Muscle of arm (tissue), 12 donors: ENCODE data around the gene GRM5. TPM values are rescaled to one million over a fixed set of nuclear protein-coding genes. Genes with fewer than 3 reads are reported as not detected.
"Not testable (repeated sequence)": the region's sequence is repeated elsewhere in the genome, so short reads cannot be mapped to it uniquely, and the experiment has no call there.

Experiments used
- DNase-seq: peaks from one replicate; pipeline ENCODE4 v3.0.0-alpha.2; 2013
- polyA plus RNA-seq, 12 donors: library from polyadenylated mRNA; unstranded; fragments of 120-200 nt; gene quantifications; one replicate each; pipeline ENCODE4 v1.2.1, GENCODE V29; 2013; ENCODE audit not compliant: insufficient read length in 12 of 12

Gene GRM5
- polyA plus RNA-seq, 12 donors = 0.07 to 0.12 (median 0.07) TPM; not detected in 9

- DNase-seq = not testable (repeated sequence)
Observed at GRCh38 chr11:88975441-88975840, 90.3 kb downstream of the GRM5 start.

DNA sequence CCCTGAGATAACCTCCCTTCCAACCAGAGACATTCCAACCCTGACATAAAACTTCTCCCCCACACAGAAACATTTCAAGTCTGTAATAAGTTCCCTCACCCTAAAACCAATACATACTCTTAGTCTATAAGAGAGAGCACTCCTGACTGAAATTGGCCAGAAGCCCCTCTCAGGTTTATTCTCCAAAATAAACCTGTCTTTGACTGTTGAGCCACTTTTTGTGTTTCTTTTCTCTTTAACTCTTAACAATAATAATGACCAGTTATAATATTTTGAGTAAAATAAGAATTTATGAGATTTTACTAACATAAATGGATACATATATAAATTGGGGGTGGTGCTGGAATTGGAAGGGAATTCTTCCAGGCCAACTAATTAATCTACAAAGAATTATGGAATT, 93.6 kb downstream of the GRM5 start:
- no peak for DNase-seq

DNA sequence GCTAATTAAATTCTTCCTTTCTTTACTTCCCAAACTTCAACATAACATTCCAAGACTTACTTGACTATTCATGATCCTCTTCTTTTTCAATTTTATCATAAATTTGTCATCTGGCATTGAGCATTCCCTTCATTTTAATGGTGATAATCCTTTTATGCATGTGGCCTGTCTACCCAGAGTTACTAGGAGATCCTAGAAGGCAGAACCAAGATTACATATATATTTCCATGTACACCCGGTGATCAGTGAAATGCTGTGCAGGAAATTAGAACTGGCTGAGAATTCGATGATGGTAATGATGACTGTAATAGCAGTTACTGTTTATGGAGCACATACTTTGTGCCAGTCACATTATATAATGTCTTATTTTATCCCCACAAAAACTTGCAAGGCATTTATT, 104.2 kb downstream of the GRM5 start:
- not testable (repeated sequence) for DNase-seq

DNA sequence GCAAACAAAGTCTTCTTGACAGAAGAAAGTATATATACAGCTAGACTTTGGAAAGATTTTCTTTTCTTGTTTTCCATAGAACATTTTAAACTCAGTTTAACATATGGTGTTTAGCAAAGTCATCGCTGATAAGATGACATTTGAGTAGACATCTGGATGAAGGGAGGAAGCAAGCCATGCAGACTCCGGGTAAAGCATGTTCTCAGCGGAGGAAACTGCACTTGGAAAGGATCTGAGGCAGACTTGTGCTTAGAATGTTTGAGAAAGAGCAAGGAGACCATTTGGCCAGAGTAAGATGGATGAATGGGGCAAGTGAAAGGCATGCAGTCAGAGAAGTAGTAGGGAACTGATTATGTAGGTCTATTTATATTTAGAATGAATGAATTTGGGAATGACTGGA, 105.9 kb downstream of the GRM5 start:
- DNase-seq = not testable (repeated sequence)

DNA sequence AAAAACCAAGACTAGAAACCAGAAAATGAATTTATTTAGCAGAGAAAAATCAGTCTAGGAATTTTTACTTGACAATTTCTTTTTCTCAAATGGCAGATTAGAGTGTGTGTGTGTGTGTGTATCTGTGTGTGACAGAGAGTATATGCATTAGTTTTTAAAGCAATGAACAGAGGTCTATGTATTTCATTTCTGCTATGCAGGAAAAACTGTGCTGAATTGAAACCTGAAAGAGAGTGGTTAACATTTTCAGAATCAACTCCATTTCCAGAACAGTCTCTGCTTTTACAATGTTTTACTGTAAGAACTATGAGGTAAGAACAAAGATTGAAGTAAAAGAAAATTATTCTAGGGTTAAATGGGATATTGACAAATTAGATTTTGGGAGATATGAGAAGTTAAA, 114.8 kb downstream of the GRM5 start:
- no peak for DNase-seq

DNA sequence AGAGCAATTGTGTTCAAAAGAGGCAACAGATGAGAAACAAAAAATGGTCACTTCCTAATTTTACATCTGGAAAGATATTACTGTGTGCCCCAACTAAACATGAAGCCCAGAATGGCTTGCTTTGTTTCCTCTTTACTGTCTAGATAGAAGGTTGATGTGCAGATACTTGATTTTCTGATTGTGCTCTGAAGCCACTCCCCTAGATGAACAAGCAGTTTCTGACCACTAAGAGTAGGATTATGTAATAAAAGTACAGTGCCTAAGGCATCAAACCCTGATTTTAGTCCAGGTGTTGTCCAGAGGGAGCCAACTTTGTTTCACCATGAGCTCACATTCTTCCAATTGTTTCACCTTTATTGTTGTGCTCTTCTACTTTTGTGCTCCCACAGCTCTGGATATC, 116.9 kb downstream of the GRM5 start:
- DNase-seq = not testable (repeated sequence)

DNA sequence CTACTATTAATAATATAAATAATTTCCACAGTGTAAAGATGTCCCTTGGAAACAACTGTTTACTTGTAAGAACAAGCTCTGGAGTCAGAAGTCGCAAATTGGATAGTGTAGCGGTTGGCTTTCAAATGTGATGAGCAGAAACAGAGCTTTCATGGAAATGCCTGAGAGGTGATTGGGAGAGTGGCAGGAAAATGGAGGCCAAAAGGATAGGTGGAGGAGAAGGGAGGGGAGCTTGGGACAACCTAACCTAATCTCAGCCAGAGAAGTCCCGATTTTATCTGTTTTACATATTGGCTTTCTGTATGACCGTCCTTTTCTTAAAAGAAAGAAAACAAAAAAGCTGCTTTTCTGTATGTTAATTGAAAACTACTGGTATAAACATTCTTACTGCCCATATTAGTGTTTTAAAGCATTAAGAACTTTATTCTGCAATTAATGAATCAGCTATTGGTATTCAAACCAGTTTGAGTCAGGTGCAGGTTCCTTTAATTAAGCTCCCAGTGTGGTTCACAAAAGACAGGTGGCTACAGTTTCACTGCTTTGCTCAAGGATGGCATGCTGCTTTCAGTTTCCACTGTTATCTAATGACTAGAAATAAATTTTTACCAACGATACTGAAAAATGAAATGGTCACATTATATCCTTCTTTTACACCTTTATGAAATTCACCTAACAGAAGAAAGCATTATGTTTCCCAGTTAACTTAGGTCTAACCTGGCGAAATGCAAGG, 117.8 kb downstream of the GRM5 start:
- not testable (repeated sequence) for DNase-seq

- DNase-seq = not testable (repeated sequence)
Observed at GRCh38 chr11:88929665-88930064, 136.1 kb downstream of the GRM5 start.

GRCh38 chr11:88917065-88917464, 148.7 kb downstream of the GRM5 start:
- DNase-seq = not testable (repeated sequence)

DNA sequence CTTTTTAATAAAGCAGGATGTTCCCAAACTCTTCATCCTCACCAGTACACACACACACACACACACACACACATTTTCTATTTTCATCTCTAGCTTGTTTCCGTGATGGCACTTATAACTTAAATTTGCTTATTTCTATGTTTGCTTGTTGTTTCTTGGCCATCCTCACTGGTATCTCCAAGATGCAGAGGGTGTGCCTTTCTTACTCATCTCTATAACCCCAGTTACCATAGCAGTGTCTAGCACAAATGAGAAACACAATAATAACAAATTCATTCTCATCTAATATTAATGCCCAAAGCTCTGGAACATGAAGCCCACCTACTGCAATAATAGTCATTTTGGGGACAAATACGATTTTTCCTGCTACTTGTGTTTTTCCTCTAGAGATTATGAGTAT, 156.3 kb downstream of the GRM5 start:
- no peak for DNase-seq

DNA sequence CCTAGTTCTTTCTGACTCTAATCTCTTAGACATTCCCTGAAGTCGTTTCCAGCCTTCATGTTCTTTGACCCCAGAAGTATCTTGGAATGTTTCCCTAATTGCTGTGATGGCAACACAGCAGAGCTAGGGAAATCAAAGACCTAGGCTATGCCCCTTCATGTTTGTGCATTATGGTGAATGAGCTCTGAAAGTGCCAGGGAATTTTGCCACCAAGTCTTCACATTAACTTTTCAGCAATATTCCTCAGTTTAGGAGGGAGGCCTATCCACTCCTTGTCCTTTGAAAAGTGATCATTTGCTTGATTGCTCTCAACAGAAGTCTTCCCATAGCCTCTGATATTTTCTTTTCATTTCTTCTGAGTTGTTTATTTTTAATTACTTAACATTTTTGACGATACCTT, 164.3 kb downstream of the GRM5 start:
- DNase-seq = not testable (repeated sequence)

GRCh38 chr11:88888855-88889254, 176.9 kb downstream of the GRM5 start:
- not testable (repeated sequence) for DNase-seq

GRCh38 chr11:88886796-88887195, 179.0 kb downstream of the GRM5 start:
- no peak for DNase-seq

- DNase-seq = not testable (repeated sequence)
Observed at GRCh38 chr11:88882800-88883199, 183.0 kb downstream of the GRM5 start.

DNA sequence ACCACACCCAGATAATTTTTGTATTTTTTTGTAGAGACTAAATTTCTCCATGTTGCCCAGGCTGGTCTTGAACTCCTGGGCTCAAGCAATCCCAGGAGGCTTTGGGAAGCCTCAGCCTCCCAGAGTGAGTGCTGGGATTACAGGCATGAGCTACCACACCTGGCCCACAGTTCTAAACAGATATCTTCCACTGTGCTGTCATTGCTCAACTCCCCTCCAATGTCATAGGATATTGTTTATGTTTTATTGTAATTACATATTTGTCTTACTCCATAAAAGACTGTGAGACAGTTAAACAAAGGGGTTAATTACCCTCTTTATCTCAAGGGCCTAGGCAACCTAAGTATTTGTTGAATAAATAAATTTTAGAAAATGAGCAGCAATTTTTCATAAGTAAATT, 204.2 kb downstream of the GRM5 start:
- no peak for DNase-seq

GRCh38 chr11:88860431-88860830, 205.4 kb downstream of the GRM5 start:
- not testable (repeated sequence) for DNase-seq

DNA sequence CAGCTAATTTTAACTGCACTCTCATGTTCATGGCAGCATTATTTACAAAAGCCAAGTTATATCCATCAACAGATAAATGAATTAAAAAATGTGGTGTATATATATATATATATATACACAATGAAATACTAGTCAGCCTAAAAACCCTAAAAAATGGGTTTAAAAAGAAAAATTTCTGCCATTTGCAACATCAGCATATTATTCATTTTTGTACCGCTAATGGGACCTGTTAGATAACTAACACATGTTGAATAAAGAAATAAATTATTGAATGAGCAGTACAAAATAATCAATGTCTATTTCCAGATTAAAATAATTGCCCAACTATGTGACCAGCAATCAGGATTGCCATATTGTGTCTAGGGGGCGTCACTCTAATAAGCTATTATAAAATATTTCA, 211.8 kb downstream of the GRM5 start:
- DNase-seq = not testable (repeated sequence)

DNA sequence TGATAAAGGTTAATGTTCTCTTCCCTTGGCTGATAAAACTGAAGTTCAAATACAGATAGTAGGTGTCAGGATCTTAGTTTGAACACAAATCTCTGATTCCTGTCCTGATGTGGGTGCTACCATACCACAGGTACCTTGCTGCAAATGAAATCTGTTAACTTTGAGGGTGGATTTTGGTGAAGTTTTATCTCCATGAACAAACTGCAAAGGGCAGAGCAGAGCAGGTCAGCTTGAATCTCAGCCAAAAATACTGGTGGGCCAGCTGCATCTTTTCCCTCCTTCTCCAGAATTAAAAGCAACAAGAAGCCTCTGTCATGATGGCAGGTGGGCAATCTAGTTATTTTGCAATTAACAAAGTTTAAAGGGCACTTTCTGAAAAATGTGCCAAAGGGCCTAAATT, 214.2 kb downstream of the GRM5 start:
- not testable (repeated sequence) for DNase-seq

GRCh38 chr11:88849773-88850172, 216.0 kb downstream of the GRM5 start:
- not testable (repeated sequence) for DNase-seq

- no peak for DNase-seq
Observed at GRCh38 chr11:88849368-88849767, 216.4 kb downstream of the GRM5 start.

- not testable (repeated sequence) for DNase-seq
Observed at GRCh38 chr11:88846266-88846665, 219.5 kb downstream of the GRM5 start.

GRCh38 chr11:88844941-88845340, 220.8 kb downstream of the GRM5 start:
- DNase-seq = not testable (repeated sequence)

- not testable (repeated sequence) for DNase-seq
Observed at GRCh38 chr11:88843766-88844426, 221.9 kb downstream of the GRM5 start.
